COLO668 (cell line): Measurements from ENCODE around the gene KCNMA1.

Experiments used
- DNase-seq: peaks from one replicate; lab custom pipeline; 2025; ENCODE audit not compliant: unreplicated experiment; lab: John Stamatoyannopoulos, UW

KCNMA1 gene

GRCh38 chr10:77075926-77076325, 561.7 kb downstream of the KCNMA1 start:
- DNase-seq, result no peak

- no peak for DNase-seq
Observed at GRCh38 chr10:77074104-77074624, 563.4 kb downstream of the KCNMA1 start.

- no peak for DNase-seq
Observed at GRCh38 chr10:77073663-77073960, 564.0 kb downstream of the KCNMA1 start.

- DNase-seq, result no peak
Observed at GRCh38 chr10:77072836-77073662, 564.6 kb downstream of the KCNMA1 start.

- DNase-seq, result no peak
Observed at GRCh38 chr10:77072361-77072835, 565.2 kb downstream of the KCNMA1 start.

- DNase-seq, result no peak
Observed at GRCh38 chr10:77071956-77072355, 565.7 kb downstream of the KCNMA1 start.

GRCh38 chr10:77071001-77071511, 566.6 kb downstream of the KCNMA1 start:
- DNase-seq, result no peak

GRCh38 chr10:77070346-77070745, 567.3 kb downstream of the KCNMA1 start:
- DNase-seq, result no peak

GRCh38 chr10:77068969-77069368, 568.6 kb downstream of the KCNMA1 start:
- DNase-seq, result no peak

- no peak for DNase-seq
Observed at GRCh38 chr10:77068272-77068671, 569.3 kb downstream of the KCNMA1 start.

- no peak for DNase-seq
Observed at GRCh38 chr10:77062381-77062780, 575.2 kb downstream of the KCNMA1 start.

- DNase-seq, result no peak
Observed at GRCh38 chr10:77060913-77061312, 576.7 kb downstream of the KCNMA1 start.

- no peak for DNase-seq
Observed at GRCh38 chr10:77056650-77057049, 581.0 kb downstream of the KCNMA1 start.

GRCh38 chr10:77052593-77052992, 585.0 kb downstream of the KCNMA1 start:
- no peak for DNase-seq

- DNase-seq, result no peak
Observed at GRCh38 chr10:77051837-77052236, 585.8 kb downstream of the KCNMA1 start.

GRCh38 chr10:77049896-77050295, 587.7 kb downstream of the KCNMA1 start:
- no peak for DNase-seq

GRCh38 chr10:77049146-77049545, 588.5 kb downstream of the KCNMA1 start:
- DNase-seq, result no peak

- no peak for DNase-seq
Observed at GRCh38 chr10:77045085-77045484, 592.5 kb downstream of the KCNMA1 start.

- no peak for DNase-seq
Observed at GRCh38 chr10:77043420-77043763, 594.2 kb downstream of the KCNMA1 start.

GRCh38 chr10:77042706-77043419, 594.7 kb downstream of the KCNMA1 start:
- no peak for DNase-seq

- no peak for DNase-seq
Observed at GRCh38 chr10:77041636-77042258, 595.9 kb downstream of the KCNMA1 start.

GRCh38 chr10:77038407-77038806, 599.2 kb downstream of the KCNMA1 start:
- no peak for DNase-seq
